HG03442 (cell line): ENCODE data around the gene GFY.

Experiments
- ATAC-seq: cut with Tn5 transposase; IDR thresholded peaks from one replicate; pipeline ENCODE4 v1.9.1; 2021; ENCODE audit warnings: mild to moderate bottlenecking, moderate library complexity; ENCODE audit not compliant: unreplicated experiment

The GFY gene

GRCh38 chr19:49425178-49425577, at the start of gene GFY:
TSS of gene GFY (plus strand) at chr19:49425388. CDS start at chr19:49426431, 1,043 bp downstream.
- ATAC-seq = no peak

- no peak for ATAC-seq
These were observed 46.7 kb upstream of the GFY start for GRCh38 chr19:49378512-49378911.

- ATAC-seq = no peak
These were observed 44.8 kb upstream of the GFY start for GRCh38 chr19:49380391-49380790.

- ATAC-seq = no peak
These were observed 42.5 kb upstream of the GFY start for GRCh38 chr19:49382639-49383038.

- no peak for ATAC-seq
These were observed 41.6 kb upstream of the GFY start for GRCh38 chr19:49383599-49383998.

GRCh38 chr19:49387936-49388372, 37.2 kb upstream of the GFY start, which contains the start of gene KASH5:
TSS of gene KASH5 (plus strand) at chr19:49388249. CDS start at chr19:49390884, 2,635 bp downstream.
- no peak for ATAC-seq

GRCh38 chr19:49389406-49389805, 35.8 kb upstream of the GFY start:
- no peak for ATAC-seq

- no peak for ATAC-seq
These were observed 34.9 kb upstream of the GFY start for GRCh38 chr19:49390131-49390928.

GRCh38 chr19:49390929-49391359, 34.2 kb upstream of the GFY start:
- no peak for ATAC-seq

GRCh38 chr19:49391581-49392399, 33.4 kb upstream of the GFY start:
- no peak for ATAC-seq

GRCh38 chr19:49393881-49394280, 31.3 kb upstream of the GFY start:
- ATAC-seq = no peak

GRCh38 chr19:49395581-49396407, 29.4 kb upstream of the GFY start:
- no peak for ATAC-seq

GRCh38 chr19:49396738-49397505, 28.3 kb upstream of the GFY start:
- ATAC-seq = no peak

- ATAC-seq = no peak
These were observed 27.1 kb upstream of the GFY start for GRCh38 chr19:49398001-49398615.

- no peak for ATAC-seq
These were observed 26.3 kb upstream of the GFY start for GRCh38 chr19:49398931-49399330.

- no peak for ATAC-seq
These were observed 25.2 kb upstream of the GFY start for GRCh38 chr19:49400029-49400428.

GRCh38 chr19:49403404-49404187, 21.6 kb upstream of the GFY start:
- no peak for ATAC-seq

GRCh38 chr19:49407079-49407478, 18.1 kb upstream of the GFY start:
- ATAC-seq = no peak

GRCh38 chr19:49407482-49408015, 17.6 kb upstream of the GFY start:
- no peak for ATAC-seq
